Endometrial microvascular endothelial cells (primary cell): Measurements from ENCODE around the gene THOP1. TPM values are rescaled to one million over a fixed set of nuclear protein-coding genes. Genes with fewer than 3 reads are reported as not detected.

Experiments used
- in situ Hi-C: cut with HindIII; loops from 2 replicates; pipeline ENCODE4 v1.10.0; 2017; ENCODE audit warnings: low sequenced_read_pairs, low pct_unique_long_range_greater_than_20kb; ENCODE audit errors: inconsistent ontology term
- total RNA-seq: library from RNA; depleted of rRNA; stranded (reverse); fragments of >200 nt; gene quantifications from one replicate; pipeline ENCODE4 v1.2.3, GENCODE V29; 2015; ENCODE audit errors: inconsistent ontology term

The THOP1 gene
- total RNA-seq, 1 donor from 2014 or later = 140 TPM

- in situ Hi-C loops = no loop called here
These were observed 55.8 kb downstream of the THOP1 start, which contains the start of gene ZNF555 for GRCh38 chr19:2840794-2841791. ZNF555 (plus strand) TSS chr19:2841475; CDS start chr19:2841573, 98 bp downstream.

GRCh38 chr19:2841855-2842574, 56.7 kb downstream of the THOP1 start:
- in situ Hi-C loops = no loop called here

- in situ Hi-C loops = no loop called here
These were observed 59.8 kb downstream of the THOP1 start for GRCh38 chr19:2845107-2845506.

GRCh38 chr19:2846180-2846894, 61.0 kb downstream of the THOP1 start:
- in situ Hi-C loops = no loop called here

GRCh38 chr19:2847507-2847906, 62.2 kb downstream of the THOP1 start:
- in situ Hi-C loops = no loop called here

GRCh38 chr19:2848616-2849015, 63.3 kb downstream of the THOP1 start:
- in situ Hi-C loops = no loop called here

GRCh38 chr19:2850256-2850925, 65.1 kb downstream of the THOP1 start:
- in situ Hi-C loops = no loop called here

- in situ Hi-C loops = no loop called here
These were observed 67.3 kb downstream of the THOP1 start for GRCh38 chr19:2852598-2852997.

- in situ Hi-C loops = no loop called here
These were observed 67.8 kb downstream of the THOP1 start for GRCh38 chr19:2853015-2853606.

GRCh38 chr19:2854849-2855248, 69.5 kb downstream of the THOP1 start:
- in situ Hi-C loops = no loop called here

- in situ Hi-C loops = no loop called here
These were observed 71.3 kb downstream of the THOP1 start for GRCh38 chr19:2856457-2857050.

GRCh38 chr19:2858864-2859263, 73.6 kb downstream of the THOP1 start:
- in situ Hi-C loops = no loop called here

- in situ Hi-C loops = no loop called here
These were observed 78.5 kb downstream of the THOP1 start for GRCh38 chr19:2863816-2864215.

Other genes starting within 250 kb of the THOP1 start
- not detected for gene GNG7, start 82.8 kb upstream of the THOP1 start, total RNA-seq
- gene DIRAS1, start 64.1 kb upstream of the THOP1 start, total RNA-seq = not detected
- gene SLC39A3, start 45.5 kb upstream of the THOP1 start, total RNA-seq = 41.0 TPM
- gene SGTA, start 2.2 kb upstream of the THOP1 start, total RNA-seq = 101 TPM
- gene ZNF554, start 34.4 kb downstream of the THOP1 start, total RNA-seq = 5.4 TPM
- 3.2 TPM for gene ZNF555, start 56.0 kb downstream of the THOP1 start, total RNA-seq
- gene ZNF556, start 81.8 kb downstream of the THOP1 start, total RNA-seq = not detected
- 4.6 TPM for gene ZNF57, start 115.4 kb downstream of the THOP1 start, total RNA-seq
- 2.3 TPM for gene ZNF77, start 159.5 kb downstream of the THOP1 start, total RNA-seq
- 0.09 TPM for gene TLE6, start 192.1 kb downstream of the THOP1 start, total RNA-seq
- gene TLE2, start 243.8 kb downstream of the THOP1 start, total RNA-seq = 11.3 TPM